H1 (cell line): ENCODE data around the gene DCAF4. TPM values are rescaled to one million over a fixed set of nuclear protein-coding genes. Genes with fewer than 3 reads are reported as not detected.

Source experiments
- CTCF ChIA-PET: fragments of 300-600 bp; sonication (Branson Sonifier 250); formaldehyde crosslinking; loops from one replicate; lab custom pipeline; 2021; ENCODE audit not compliant: partially characterized antibody; lab: Charles Lee
- POLR2A ChIA-PET: fragments of 300-600 bp; sonication (Branson Sonifier 250); formaldehyde crosslinking; loops from one replicate; lab custom pipeline; 2021; ENCODE audit warnings: inconsistent platforms; ENCODE audit not compliant: partially characterized antibody; lab: Charles Lee
- DNase-seq, 2 experiments: peaks; one replicate each; pipeline versions ENCODE4 v3.0.0 to v3.0.0-alpha.2; 2010 to 2022; ENCODE audit warnings: low spot score in 2 of 2, low read depth in 1 of 2, mixed read lengths in 1 of 2
- FAIRE-seq: peaks from 2 replicates; lab custom pipeline; 2011; peaks lifted over from hg19 to GRCh38; lab: Jason Lieb, UNC
- H2AFZ ChIP-seq: 2 replicates; pipeline ENCODE4 v1.8.1; 2012; ENCODE audit warnings: low read length, inconsistent platforms
- H2AK5ac ChIP-seq: 2 replicates; pipeline ENCODE4 v1.6.1; 2013; ENCODE audit warnings: low read depth, low read length
- H2BK120ac ChIP-seq: replicated peaks from 2 replicates; pipeline ENCODE3; 2013; ENCODE audit warnings: low read depth, low read length, inconsistent platforms
- H2BK12ac ChIP-seq: 2 replicates; pipeline ENCODE4 v1.6.1; 2013; ENCODE audit warnings: low read depth, low read length
- H2BK15ac ChIP-seq: 2 replicates; pipeline ENCODE4 v1.6.1; 2013; ENCODE audit warnings: low read length
- H2BK20ac ChIP-seq: 2 replicates; pipeline ENCODE4 v1.6.1; 2013; ENCODE audit warnings: low read length
- H2BK5ac ChIP-seq: 2 replicates; pipeline ENCODE4 v1.6.1; 2013; ENCODE audit warnings: low read depth, low read length
- H3K14ac ChIP-seq: 2 replicates; pipeline ENCODE4 v1.6.1; 2013; ENCODE audit warnings: inconsistent platforms; ENCODE audit not compliant: insufficient read length
- H3K18ac ChIP-seq: 2 replicates; pipeline ENCODE4 v1.6.1; 2013; ENCODE audit warnings: low read length; ENCODE audit errors: extremely low read depth
- H3K23ac ChIP-seq: 2 replicates; pipeline ENCODE4 v1.6.1; 2013; ENCODE audit warnings: inconsistent platforms; ENCODE audit not compliant: insufficient read length
- H3K23me2 ChIP-seq: 2 replicates; pipeline ENCODE4 v1.6.1; 2013; ENCODE audit warnings: low read depth, low read length
- H3K27ac ChIP-seq: 2 replicates; pipeline ENCODE4 v1.6.1; 2011; ENCODE audit warnings: low read depth, low read length, inconsistent platforms
- H3K27me3 ChIP-seq, 4 experiments: replicated peaks in 1 of 4; 1 replicate in 1 of 4; 2 replicates in 3 of 4; pipeline versions ENCODE4 v1.6.1 to v1.8.1; 2011 to 2013; ENCODE audit warnings: low read length in 3 of 4, mild to moderate bottlenecking in 3 of 4, inconsistent platforms in 2 of 4, mixed read lengths in 2 of 4, moderate library complexity in 1 of 4; ENCODE audit not compliant: control insufficient read depth in 3 of 4, insufficient read depth in 3 of 4; ENCODE audit errors: extremely low read depth in 1 of 4
- H3K36me3 ChIP-seq, 4 experiments: 2 replicates each; pipeline versions ENCODE4 v1.6.1 to v1.8.1; 2011 to 2013; ENCODE audit warnings: mild to moderate bottlenecking in 4 of 4, low read length in 3 of 4, moderate library complexity in 2 of 4, control low read depth in 1 of 4, inconsistent platforms in 1 of 4; ENCODE audit not compliant: insufficient read depth in 4 of 4, control insufficient read depth in 2 of 4
- H3K4ac ChIP-seq: replicated peaks from 2 replicates; pipeline ENCODE3; 2013; ENCODE audit warnings: low read length, low read depth, mixed read lengths, inconsistent platforms; ENCODE audit not compliant: insufficient read length
- H3K4me1 ChIP-seq, 4 experiments: replicated peaks in 1 of 4; 1 replicate in 1 of 4; 2 replicates in 3 of 4; pipeline versions ENCODE4 v1.6.1 to v1.8.1; 2011 to 2013; ENCODE audit warnings: low read length in 3 of 4, inconsistent platforms in 2 of 4, mixed read lengths in 1 of 4; ENCODE audit not compliant: insufficient read depth in 4 of 4, control insufficient read depth in 3 of 4
- H3K4me2 ChIP-seq, 2 experiments: 2 replicates each; pipeline versions ENCODE4 v1.6.1 to v1.8.1; 2011 to 2013; ENCODE audit warnings: low read depth in 2 of 2, low read length in 2 of 2, control low read depth in 1 of 2, inconsistent platforms in 1 of 2, mild to moderate bottlenecking in 1 of 2; ENCODE audit not compliant: insufficient read depth in 1 of 2
- H3K4me3 ChIP-seq, 4 experiments: fragments of 200-600, 300-600 bp in 1 of 4; sonication (generic), shearing (Covaris generic), sonication (Bioruptor Twin) in 1 of 4; 2 replicates each; pipeline versions ENCODE4 v1.5.1 to v1.8.1; 2011 to 2016; ENCODE audit warnings: low read length in 4 of 4, low read depth in 3 of 4, control low read depth in 2 of 4, inconsistent platforms in 2 of 4, mild to moderate bottlenecking in 2 of 4, mixed read lengths in 1 of 4, moderate library complexity in 1 of 4; ENCODE audit not compliant: insufficient read depth in 2 of 4; ENCODE audit errors: extremely low read depth in 1 of 4
- H3K56ac ChIP-seq: replicated peaks from 2 replicates; pipeline ENCODE3; 2013; ENCODE audit warnings: low read depth, mild to moderate bottlenecking, mixed read lengths, low read length, inconsistent platforms; ENCODE audit not compliant: insufficient read length
- H3K79me1 ChIP-seq: 2 replicates; pipeline ENCODE4 v1.6.1; 2013; ENCODE audit warnings: low read depth, low read length, control low read depth
- H3K79me2 ChIP-seq, 2 experiments: 2 replicates each; pipeline versions ENCODE4 v1.6.1 to v1.8.1; 2012 to 2013; ENCODE audit warnings: low read length in 2 of 2, mild to moderate bottlenecking in 2 of 2, inconsistent platforms in 1 of 2; ENCODE audit not compliant: insufficient read depth in 2 of 2, control insufficient read depth in 1 of 2
- H3K9ac ChIP-seq, 4 experiments: replicated peaks in 1 of 4; 1 replicate in 1 of 4; 2 replicates in 3 of 4; pipeline versions ENCODE4 v1.6.1 to v1.8.1; 2011 to 2013; ENCODE audit warnings: low read depth in 3 of 4, low read length in 3 of 4, control low read depth in 2 of 4, mild to moderate bottlenecking in 2 of 4, moderate library complexity in 2 of 4, inconsistent platforms in 1 of 4; ENCODE audit errors: extremely low read depth in 1 of 4
- H3K9me3 ChIP-seq, 2 experiments: 2 replicates each; pipeline versions ENCODE4 v1.6.1 to v1.8.1; 2012 to 2013; ENCODE audit warnings: mild to moderate bottlenecking in 2 of 2, moderate library complexity in 2 of 2, control low read depth in 1 of 2, inconsistent platforms in 1 of 2, low read depth in 1 of 2, low read length in 1 of 2, mixed read lengths in 1 of 2; ENCODE audit not compliant: insufficient read depth in 2 of 2
- H4K20me1 ChIP-seq, 2 experiments: replicated peaks in 1 of 2; 2 replicates each; pipeline versions ENCODE3 to v1.8.1; 2011 to 2013; ENCODE audit warnings: inconsistent platforms in 2 of 2, low read length in 2 of 2, mild to moderate bottlenecking in 1 of 2; ENCODE audit not compliant: insufficient read depth in 2 of 2, control insufficient read depth in 1 of 2
- H4K5ac ChIP-seq: 2 replicates; pipeline ENCODE4 v1.6.1; 2013; ENCODE audit warnings: low read length, low read depth, mixed read lengths, inconsistent platforms; ENCODE audit not compliant: insufficient read length
- H4K8ac ChIP-seq: 2 replicates; pipeline ENCODE4 v1.8.0; 2013; ENCODE audit warnings: mild to moderate bottlenecking, moderate library complexity, low read length, inconsistent platforms; ENCODE audit not compliant: insufficient read depth; ENCODE audit errors: extremely low read depth
- H4K91ac ChIP-seq: replicated peaks from 2 replicates; pipeline ENCODE3; 2013; ENCODE audit warnings: low read length, mixed read lengths, inconsistent platforms; ENCODE audit not compliant: insufficient read length
- CBX5 ChIP-seq: fragments of 300-800, 300-1000 bp; sonication (generic); IDR thresholded peaks from 2 replicates; pipeline ENCODE4 v1.7.1; 2016; ENCODE audit warnings: antibody characterized with exemption, low read length, low read depth
- CHD2 ChIP-seq: IDR thresholded peaks from 2 replicates; pipeline ENCODE4 v1.6.1; 2012; ENCODE audit warnings: low read length, improper control_type of control experiment
- CTCF ChIP-seq, 3 experiments: IDR thresholded peaks; 1 replicate in 2 of 3; 2 replicates in 1 of 3; pipeline versions ENCODE4 v1.5.1 to v1.6.1; 2011; ENCODE audit warnings: low read length in 3 of 3, mild to moderate bottlenecking in 3 of 3, inconsistent platforms in 2 of 3, low read depth in 1 of 3, moderate library complexity in 1 of 3; ENCODE audit not compliant: insufficient read depth in 1 of 3; ENCODE audit errors: control extremely low read depth in 1 of 3
- HDAC2 ChIP-seq, 2 experiments: fragments of 300-600 bp in 1 of 2; sonication (generic) in 1 of 2; IDR thresholded peaks; 2 replicates each; pipeline ENCODE4 v1.6.1; 2011 to 2012; ENCODE audit warnings: low read depth in 2 of 2, low read length in 2 of 2, mild to moderate bottlenecking in 2 of 2, moderate library complexity in 2 of 2, borderline replicate concordance in 1 of 2, inconsistent platforms in 1 of 2
- JUN ChIP-seq: IDR thresholded peaks from 2 replicates; pipeline ENCODE4 v1.6.1; 2011; ENCODE audit warnings: low read depth, mild to moderate bottlenecking, improper control_type of control experiment, low read length
- KDM1A ChIP-seq: fragments of 200-600, 300-600 bp; sonication (generic); IDR thresholded peaks from 2 replicates; pipeline ENCODE4 v1.7.1; 2016; ENCODE audit warnings: mild to moderate bottlenecking, low read length, borderline replicate concordance
- RNF2 ChIP-seq: fragments of 200-900, 300-1000 bp; sonication (generic); IDR thresholded peaks from 2 replicates; pipeline ENCODE4 v1.7.1; 2016; ENCODE audit warnings: borderline replicate concordance, low read depth, mild to moderate bottlenecking, antibody characterized with exemption, low read length; ENCODE audit not compliant: poor library complexity, severe bottlenecking; ENCODE audit errors: missing control alignments
- SAP30 ChIP-seq: fragments of 300-600 bp; sonication (generic); IDR thresholded peaks from 2 replicates; pipeline ENCODE4 v1.7.1; 2012; ENCODE audit warnings: low read length, moderate library complexity, mild to moderate bottlenecking, inconsistent platforms; ENCODE audit not compliant: insufficient read depth, insufficient replicate concordance
- SRF ChIP-seq: IDR thresholded peaks from 2 replicates; pipeline ENCODE4 v1.6.1; 2011; ENCODE audit warnings: mild to moderate bottlenecking, low read depth, low read length, moderate library complexity
- SUZ12 ChIP-seq: fragments of 200-600 bp; sonication (generic); IDR thresholded peaks from 2 replicates; pipeline ENCODE4 v1.6.1; 2012; ENCODE audit warnings: mild to moderate bottlenecking, inconsistent platforms, low read length, moderate library complexity, mixed read lengths
- WGBS, 2 experiments: shearing (Covaris generic) in 1 of 2; methylation state at CpG; one replicate each; pipeline versions ENCODE4 v1.1.6 to v1.1.7; 2013 to 2015; ENCODE audit warnings: low lambda C conversion rate in 2 of 2, mixed read lengths in 2 of 2, inconsistent platforms in 1 of 2, low coverage in 1 of 2, missing lambda C conversion rate in 1 of 2; ENCODE audit not compliant: insufficient replicate concordance in 2 of 2, insufficient coverage in 1 of 2, insufficient read length in 1 of 2; ENCODE audit errors: extremely low coverage in 1 of 2, missing lambda C conversion rate in 1 of 2; 5-methylcytosine and 5-hydroxymethylcytosine counted together
- polyA plus RNA-seq, 7 experiments: library from polyadenylated mRNA; depleted of rRNA in 3 of 7; stranded (reverse) in 5 of 7; unstranded in 2 of 7; fragments of >200 nt in 5 of 7; fragments of 200-250 nt in 2 of 7; gene quantifications; 1 replicate in 5 of 7; 2 replicates in 1 of 7; 4 replicates in 1 of 7; pipeline versions ENCODE4 v1.2.1 to v1.2.3, GENCODE V29; 2011 to 2013; ENCODE audit warnings: missing spikeins in 2 of 7, mixed read lengths in 2 of 7
- total RNA-seq: library from RNA; stranded (reverse); fragmentation: NEBNext Ultra II Directional; extraction: Animal tissue kit (Norgen Biotek cat#: 25700); gene quantifications from 2 replicates; pipeline ENCODE4 v1.2.1, GENCODE V29; 2021

DCAF4 gene
- total and polyA plus RNA-seq, 2 of the 8 experiments (the other 6 are each of a cell fraction or from before 2014, with no cell fraction given) = 17.0 to 21.1 TPM

- peaks cover 14 to 31% (median 18%) of the 10 kb centered on the region in 4 experiments for H3K4me1 ChIP-seq
- H3K18ac ChIP-seq = no peak overlapping the region
- no peak overlapping the region for H2BK5ac ChIP-seq
- H3K9ac ChIP-seq = no peak overlapping the region
- H4K20me1 ChIP-seq = no peaks in the 10 kb centered on the region
- no peak overlapping the region for H2AFZ ChIP-seq
- ChIA-PET CTCF (interaction anchor here (0.5 to 1.9 kb wide), 9 partner anchors 10 to 1703 kb away, joined by 3 to 10 read pairs (median 5); no protein-coding TSS in a partner anchor), POLR2A (interaction anchor here (1.6 kb wide), 1 partner anchor 10 kb away, joined by 7 read pairs; no protein-coding TSS in a partner anchor)
- H4K5ac ChIP-seq = no peak overlapping the region
- H4K8ac ChIP-seq = no peak overlapping the region
- peak overlapping the region; percentile 58 to 83 (median 68); a peak in 7 of 8 replicates for H3K4me3 ChIP-seq
- FAIRE-seq (no peak), DNase-seq (no peak)
- H3K23me2 ChIP-seq = peaks cover 14% of the 10 kb centered on the region
- no peak overlapping the region for H3K56ac ChIP-seq
- H3K79me2 ChIP-seq = no peaks in the 10 kb centered on the region
- H3K27me3 ChIP-seq = peaks cover 20 to 56% (median 46%) of the 10 kb centered on the region in 4 experiments
- no peaks in the 10 kb centered on the region for H3K79me1 ChIP-seq
- no peak overlapping the region for H4K91ac ChIP-seq
- H3K23ac ChIP-seq = no peak overlapping the region
- H2BK20ac ChIP-seq = no peak overlapping the region
- H3K9me3 ChIP-seq = peaks cover 0 to 1% of the 10 kb centered on the region in 2 experiments; a peak in 1 of 4 replicates
- 2% methylated on average over 14 of the region's 14 CpGs; no CpG with 5 or more reads in 1 of the 2 experiments for WGBS, 2 experiments
- H2AK5ac ChIP-seq = no peak overlapping the region
- no peak overlapping the region for H3K14ac ChIP-seq
- H2BK12ac ChIP-seq = no peak overlapping the region
- no peak overlapping the region for H3K27ac ChIP-seq
- H2BK120ac ChIP-seq = no peak overlapping the region
- H3K36me3 ChIP-seq = no peaks in the 10 kb centered on the region
- peak overlapping the region; percentile 93 to 99 for H3K4me2 ChIP-seq
- no peak overlapping the region for H3K4ac ChIP-seq
- H2BK15ac ChIP-seq = no peak overlapping the region
- TF ChIP-seq RNF2 = no peak
- TF ChIP-seq KDM1A = no peak
- TF ChIP-seq SAP30 = no peak
- no peak for TF ChIP-seq CHD2
- TF ChIP-seq JUN = no peak
- no peak for TF ChIP-seq SUZ12
- no peak for TF ChIP-seq CBX5
- no peak for TF ChIP-seq SRF
- TF ChIP-seq CTCF (IDR thresholded peaks at IDR 0.05; ENCODE audit: control extremely low read depth in 1 of 3, insufficient read depth in 1 of 3, low read depth in 1 of 3, low read length in 3 of 3) = no peak
- no peak for TF ChIP-seq HDAC2 (IDR thresholded peaks at IDR 0.05; ENCODE audit: borderline replicate concordance in 1 of 2, low read depth in 2 of 2, low read length in 2 of 2)
Observed at GRCh38 chr14:72891666-72892102, 34.6 kb upstream of the DCAF4 start.
